Measurements from ENCODE around the gene TECTB. TPM values are rescaled to one million over a fixed set of nuclear protein-coding genes. Genes with fewer than 3 reads are reported as not detected.
"Not testable (repeated sequence)": the region's sequence is repeated elsewhere in the genome, so short reads cannot be mapped to it uniquely, and the experiment has no call there.

TECTB gene
- total RNA-seq, 4 donors from 2014 or later, result not detected

GRCh38 chr10:112247791-112248190 is 35.4 kb upstream of the TECTB start:
- Histone ChIP-seq H3K27ac (no peak overlapping the region), H3K36me3 (no peaks in the 10 kb centered on the region), H3K9me3 (peaks cover 0 to 27% (median 12%) of the 10 kb centered on the region in 3 donors), H3K27me3 (no peaks in the 10 kb centered on the region), H3K4me3 (no peak overlapping the region), H3K4me1 (no peaks in the 10 kb centered on the region)
- intact Hi-C loops (cut with DNase I), result no loop called here
- TF ChIP-seq, protein P1, sequence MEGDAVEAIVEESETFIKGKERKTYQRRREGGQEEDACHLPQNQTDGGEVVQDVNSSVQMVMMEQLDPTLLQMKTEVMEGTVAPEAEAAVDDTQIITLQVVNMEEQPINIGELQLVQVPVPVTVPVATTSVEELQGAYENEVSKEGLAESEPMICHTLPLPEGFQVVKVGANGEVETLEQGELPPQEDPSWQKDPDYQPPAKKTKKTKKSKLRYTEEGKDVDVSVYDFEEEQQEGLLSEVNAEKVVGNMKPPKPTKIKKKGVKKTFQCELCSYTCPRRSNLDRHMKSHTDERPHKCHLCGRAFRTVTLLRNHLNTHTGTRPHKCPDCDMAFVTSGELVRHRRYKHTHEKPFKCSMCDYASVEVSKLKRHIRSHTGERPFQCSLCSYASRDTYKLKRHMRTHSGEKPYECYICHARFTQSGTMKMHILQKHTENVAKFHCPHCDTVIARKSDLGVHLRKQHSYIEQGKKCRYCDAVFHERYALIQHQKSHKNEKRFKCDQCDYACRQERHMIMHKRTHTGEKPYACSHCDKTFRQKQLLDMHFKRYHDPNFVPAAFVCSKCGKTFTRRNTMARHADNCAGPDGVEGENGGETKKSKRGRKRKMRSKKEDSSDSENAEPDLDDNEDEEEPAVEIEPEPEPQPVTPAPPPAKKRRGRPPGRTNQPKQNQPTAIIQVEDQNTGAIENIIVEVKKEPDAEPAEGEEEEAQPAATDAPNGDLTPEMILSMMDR (IDR thresholded peaks at IDR 0.05), result no peak
- TF ChIP-seq POLR2A (IDR thresholded peaks at IDR 0.05), result no peak
- WGBS, 2 donors, result 45% methylated on average over 2 of the region's 2 CpGs; no CpG with 5 or more reads in 1 of the 2 donors
- no peak for DNase-seq

DNA sequence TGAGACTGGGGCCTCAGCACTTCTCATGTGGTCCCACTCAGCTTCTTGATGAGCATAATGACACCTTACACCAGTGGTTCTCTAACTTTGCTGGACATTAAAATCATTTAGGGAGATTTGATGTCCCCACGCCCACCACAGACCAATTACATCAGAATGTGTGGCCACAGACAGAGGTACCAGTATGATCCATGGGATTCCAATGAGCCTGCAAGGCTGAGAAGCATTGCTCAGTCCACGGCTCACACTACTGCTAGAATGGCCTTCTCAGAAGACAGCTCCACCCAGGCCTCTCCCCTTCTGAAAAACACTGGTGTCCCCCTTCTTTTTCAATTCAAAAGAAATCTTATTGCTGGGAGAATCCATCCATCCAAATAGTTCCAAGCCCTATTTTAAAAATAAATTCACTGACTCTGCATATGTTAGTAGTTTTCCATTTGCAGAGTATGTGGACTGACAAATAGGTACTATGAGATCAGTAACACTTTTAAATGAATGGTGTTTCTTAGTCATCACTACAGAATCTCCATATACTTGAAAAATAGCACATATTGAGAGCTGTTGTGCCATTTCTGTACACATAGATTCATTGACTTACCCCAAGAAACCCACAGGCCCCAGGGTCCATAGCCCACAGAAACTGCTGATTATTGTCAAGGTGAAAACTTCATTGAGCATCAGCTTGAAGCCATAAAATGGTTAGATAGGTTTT is 34.5 kb upstream of the TECTB start:
- no peak overlapping the region for H3K27ac ChIP-seq
- H3K36me3 ChIP-seq, result no peaks in the 10 kb centered on the region
- WGBS, 2 donors, result 64 to 87% methylated on average over 2 of the region's 2 CpGs
- intact Hi-C loops (cut with DNase I), result no loop called here
- no peaks in the 10 kb centered on the region for H3K27me3 ChIP-seq
- no peaks in the 10 kb centered on the region for H3K4me1 ChIP-seq
- H3K9me3 ChIP-seq, result peaks cover 0 to 27% (median 12%) of the 10 kb centered on the region in 3 donors
- no peak overlapping the region for H3K4me3 ChIP-seq
- DNase-seq, result no peak
- no peak for TF ChIP-seq POLR2A (IDR thresholded peaks at IDR 0.05)
- TF ChIP-seq, protein P1 (IDR thresholded peaks at IDR 0.05), result no peak

- WGBS, 2 donors, result 87 to 95% methylated on average over 2 of the region's 2 CpGs
- Histone ChIP-seq H3K27me3 (no peaks in the 10 kb centered on the region), H3K4me1 (no peaks in the 10 kb centered on the region), H3K36me3 (no peaks in the 10 kb centered on the region), H3K27ac (no peak overlapping the region), H3K9me3 (peaks cover 0 to 27% (median 12%) of the 10 kb centered on the region in 3 donors), H3K4me3 (no peak overlapping the region)
- DNase-seq, result no peak
- TF ChIP-seq, protein P1 (IDR thresholded peaks at IDR 0.05), result no peak
- TF ChIP-seq POLR2A (IDR thresholded peaks at IDR 0.05), result no peak
- intact Hi-C loops (cut with DNase I), result no loop called here
Measured at GRCh38 chr10:112249722-112250121, 33.5 kb upstream of the TECTB start.

DNA sequence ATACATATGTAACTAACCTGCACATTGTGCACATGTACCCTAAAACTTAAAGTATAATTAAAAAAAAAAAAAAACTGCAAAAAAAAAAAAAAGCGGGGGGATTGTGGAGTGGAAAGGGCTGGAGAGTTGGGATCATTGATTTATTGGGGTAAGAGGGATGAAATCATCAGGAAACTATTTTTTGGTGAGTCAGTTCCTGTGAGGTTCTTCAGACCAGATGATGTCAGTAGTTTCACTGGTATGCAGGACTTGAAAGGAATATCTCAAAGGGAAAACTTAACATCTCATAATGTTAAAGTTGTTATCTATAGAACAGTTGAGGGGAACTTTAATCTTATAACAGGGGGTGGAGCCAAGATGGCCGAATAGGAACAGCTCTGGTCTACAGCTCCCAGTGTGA is 32.6 kb upstream of the TECTB start:
- DNase-seq, result no peak
- no peaks in the 10 kb centered on the region for H3K27me3 ChIP-seq
- intact Hi-C loops (cut with DNase I), result no loop called here
- TF ChIP-seq POLR2A (IDR thresholded peaks at IDR 0.05), result no peak
- TF ChIP-seq, protein P1 (IDR thresholded peaks at IDR 0.05), result no peak
- no peak overlapping the region for H3K4me3 ChIP-seq
- no peaks in the 10 kb centered on the region for H3K36me3 ChIP-seq
- no peak overlapping the region for H3K27ac ChIP-seq
- peaks cover 0 to 27% (median 12%) of the 10 kb centered on the region in 3 donors for H3K9me3 ChIP-seq
- no peaks in the 10 kb centered on the region for H3K4me1 ChIP-seq
- WGBS, 2 donors, result 59 to 61% methylated on average over 2 of the region's 2 CpGs

DNA sequence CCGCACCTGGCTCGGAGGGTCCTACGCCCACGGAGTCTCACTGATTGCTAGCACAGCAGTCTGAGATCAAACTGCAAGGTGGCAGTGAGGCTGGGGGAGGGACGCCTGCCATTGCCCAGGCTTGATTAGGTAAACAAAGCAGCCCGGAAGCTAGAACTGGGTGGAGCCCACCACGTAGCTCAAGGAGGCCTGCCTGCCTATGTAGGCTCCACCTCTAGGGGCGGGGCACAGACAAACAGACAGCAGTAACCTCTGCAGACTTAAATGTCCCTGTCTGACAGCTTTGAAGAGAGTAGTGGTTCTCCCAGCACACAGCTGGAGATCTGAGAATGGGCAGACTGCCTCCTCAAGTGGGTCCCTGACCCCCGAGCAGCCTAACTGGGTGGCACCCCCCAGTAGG is 32.0 kb upstream of the TECTB start:
- peaks cover 0 to 27% (median 12%) of the 10 kb centered on the region in 3 donors for H3K9me3 ChIP-seq
- H3K4me1 ChIP-seq; intact Hi-C loops (cut with DNase I); H3K27ac ChIP-seq; DNase-seq; H3K36me3 ChIP-seq; H3K4me3 ChIP-seq; H3K27me3 ChIP-seq: not testable (repeated sequence)
- WGBS, 2 donors, result 40 to 60% methylated on average over 1 of the region's 9 CpGs

Data from esophagus squamous epithelium (tissue), 5 donors.